K562 (cell line): ENCODE results near the gene FCHO2. TPM values are rescaled to one million over a fixed set of nuclear protein-coding genes. Genes with fewer than 3 reads are reported as not detected.
A peak's percentile ranks its signal among the peaks of the same experiment; 100 is the strongest.

Experiments
- ATAC-seq: fragments of 200-7000 bp; cut with Tn5 transposase; 3 replicates; pipeline ENCODE4 v1.9.1; 2020; ENCODE audit warnings: moderate library complexity
- BruUV-seq: library from RNA; stranded (reverse); fragments of 400-500 nt; replicated peaks from 2 replicates; lab custom pipeline; 2021; lab: Mats Ljungman, UMichigan
- CTCF ChIA-PET: fragments of 300-600 bp; formaldehyde crosslinking; extraction: SDS; loops from one replicate; lab custom pipeline; 2021; ENCODE audit warnings: low intra/inter-chr PET ratio; lab: Yijun Ruan, JAX
- POLR2A ChIA-PET: fragments of 300-600, 350-650 bp; sonication (Branson Sonifier 250); formaldehyde crosslinking; extraction: SDS; loops from one replicate; lab custom pipeline; 2021; ENCODE audit warnings: antibody characterized with exemption, inconsistent platforms; lab: Yijun Ruan, JAX
- DNase-seq, 4 experiments: peaks; one replicate each; pipeline versions ENCODE4 v3.0.0 to v3.0.0-alpha.2; 2011 to 2018; ENCODE audit warnings: low spot score in 3 of 4, mixed read lengths in 3 of 4; ENCODE audit errors: extremely low read depth in 1 of 4
- FAIRE-seq: peaks from 2 replicates; lab custom pipeline; 2011; peaks lifted over from hg19 to GRCh38; lab: Jason Lieb, UNC
- H2AFZ ChIP-seq: 2 replicates; pipeline ENCODE4 v1.6.0; 2011; ENCODE audit warnings: low read depth, low read length, control low read depth, inconsistent platforms
- H3K27ac ChIP-seq: fragments of 200-600 bp; 3 replicates; pipeline ENCODE4 v1.8.0; 2011; ENCODE audit warnings: low read depth, mild to moderate bottlenecking, control low read depth, inconsistent platforms, low read length, moderate library complexity, mixed read lengths; ENCODE audit errors: extremely low read depth
- H3K27me3 ChIP-seq, 2 experiments: fragments of 300-600 bp in 1 of 2; 2 replicates in 1 of 2; 3 replicates in 1 of 2; pipeline versions ENCODE4 v1.6.0 to v1.8.0; 2011; ENCODE audit warnings: inconsistent platforms in 2 of 2, low read length in 2 of 2, mild to moderate bottlenecking in 1 of 2, mixed read lengths in 1 of 2, moderate library complexity in 1 of 2; ENCODE audit not compliant: control insufficient read depth in 2 of 2, insufficient read depth in 2 of 2
- H3K36me3 ChIP-seq: fragments of 300-600 bp; 3 replicates; pipeline ENCODE4 v1.8.0; 2011; ENCODE audit warnings: mild to moderate bottlenecking, low read length, inconsistent platforms; ENCODE audit not compliant: control insufficient read depth, insufficient read depth
- H3K4me1 ChIP-seq, 2 experiments: fragments of 200-600 bp in 1 of 2; replicated peaks in 1 of 2; 2 replicates in 1 of 2; 3 replicates in 1 of 2; pipeline versions ENCODE4 v1.5.1 to v1.8.0; 2011; ENCODE audit warnings: inconsistent platforms in 2 of 2, low read length in 2 of 2, mild to moderate bottlenecking in 1 of 2, mixed read lengths in 1 of 2, moderate library complexity in 1 of 2; ENCODE audit not compliant: control insufficient read depth in 2 of 2, insufficient read depth in 2 of 2
- H3K4me2 ChIP-seq: 2 replicates; pipeline ENCODE4 v1.6.1; 2011; ENCODE audit warnings: low read length, control low read depth, inconsistent platforms, mixed read lengths; ENCODE audit not compliant: insufficient read depth
- H3K4me3 ChIP-seq: fragments of 200-600 bp; sonication (generic), shearing (Covaris generic); 2 replicates; pipeline ENCODE4 v1.5.1; 2016; ENCODE audit warnings: control low read depth, inconsistent platforms
- H3K79me2 ChIP-seq: fragments of 200-600 bp; 3 replicates; pipeline ENCODE4 v1.8.0; 2011; ENCODE audit warnings: low read length, inconsistent platforms; ENCODE audit not compliant: control insufficient read depth, insufficient read depth
- H3K9ac ChIP-seq, 2 experiments: 2 replicates each; pipeline versions ENCODE4 v1.6.0 to v1.6.1; 2011; ENCODE audit warnings: low read depth in 2 of 2, low read length in 2 of 2, control low read depth in 1 of 2, inconsistent platforms in 1 of 2, mild to moderate bottlenecking in 1 of 2, mixed read lengths in 1 of 2; ENCODE audit not compliant: insufficient read depth in 1 of 2
- H3K9me1 ChIP-seq: one replicate; pipeline ENCODE4 v1.6.0; 2011; ENCODE audit warnings: inconsistent platforms, mild to moderate bottlenecking, low read length, moderate library complexity; ENCODE audit not compliant: control insufficient read depth, insufficient read depth
- H3K9me3 ChIP-seq: replicated peaks from 2 replicates; pipeline ENCODE4 v1.5.1; 2011; ENCODE audit warnings: low read depth, low read length, inconsistent platforms; ENCODE audit not compliant: control insufficient read depth, insufficient read depth
- H4K20me1 ChIP-seq: replicated peaks from 2 replicates; pipeline ENCODE4 v1.6.1; 2011; ENCODE audit warnings: low read length, inconsistent platforms, mixed read lengths; ENCODE audit not compliant: control insufficient read depth, insufficient read depth
- CBFB ChIP-seq: sonication (generic); formaldehyde crosslinking; IDR thresholded peaks from 2 replicates; pipeline ENCODE4 v1.4.0; 2020; ENCODE audit warnings: mild to moderate bottlenecking, missing genetic modification reagents
- CBX8 ChIP-seq: fragments of 200-600 bp; sonication (generic); IDR thresholded peaks from 2 replicates; pipeline ENCODE4 v1.6.1; 2012; ENCODE audit warnings: borderline replicate concordance, mixed run types, low read depth, mild to moderate bottlenecking, moderate library complexity, mixed read lengths, low read length, control low read depth, inconsistent platforms; ENCODE audit not compliant: poor library complexity, severe bottlenecking; ENCODE audit errors: extremely low read depth
- CEBPB ChIP-seq: fragments of 450-650 bp; IDR thresholded peaks from 2 replicates; pipeline ENCODE4 v1.6.1; 2016; ENCODE audit warnings: missing genetic modification characterization, missing compliant biosample characterization
- CEBPG ChIP-seq, 3 experiments: fragments of 200-800 bp in 1 of 3; sonication (Bioruptor generic) in 1 of 3; sonication (generic) in 1 of 3; formaldehyde crosslinking in 1 of 3; IDR thresholded peaks in 2 of 3; conservative IDR thresholded peaks in 1 of 3; 2 replicates each; pipeline versions ENCODE4 v1.6.1 to v1.8.0; 2016 to 2022; ENCODE audit warnings: missing compliant biosample characterization in 2 of 3, missing genetic modification characterization in 2 of 3, mild to moderate bottlenecking in 1 of 3, missing genetic modification reagents in 1 of 3
- NFE2 ChIP-seq: IDR thresholded peaks from 2 replicates; pipeline ENCODE4 v1.6.1; 2014; ENCODE audit warnings: antibody characterized with exemption, low read depth
- NUFIP1 ChIP-seq: fragments of 450-650 bp; IDR thresholded peaks from 2 replicates; pipeline ENCODE4 v1.6.1; 2018; ENCODE audit not compliant: partially characterized antibody
- PTRF ChIP-seq: fragments of 450-650 bp; IDR thresholded peaks from 2 replicates; pipeline ENCODE4 v1.6.1; 2016; ENCODE audit warnings: mild to moderate bottlenecking, missing genetic modification characterization, missing compliant biosample characterization
- SRSF3 ChIP-seq: fragments of 200-400 bp; formaldehyde crosslinking; IDR thresholded peaks from 2 replicates; pipeline ENCODE4 v1.6.1; 2016; ENCODE audit warnings: mild to moderate bottlenecking, low read length, moderate library complexity; ENCODE audit not compliant: insufficient read depth
- SRSF9 ChIP-seq: fragments of 200-400 bp; formaldehyde crosslinking; IDR thresholded peaks from 2 replicates; pipeline ENCODE4 v1.6.1; 2017; ENCODE audit warnings: low read depth, low read length, borderline replicate concordance
- ZKSCAN8 ChIP-seq: fragments of 200-800 bp; sonication (Bioruptor generic); IDR thresholded peaks from 2 replicates; pipeline ENCODE4 v1.6.1; 2016; ENCODE audit warnings: missing genetic modification characterization, missing compliant biosample characterization
- ZNF408 ChIP-seq: fragments of 250-450 bp; sonication (Bioruptor Pico); IDR thresholded peaks from 2 replicates; pipeline ENCODE4 v1.4.0; 2020; ENCODE audit warnings: low read depth, mild to moderate bottlenecking, moderate library complexity
- WGBS: fragments of 100-300 bp; shearing (Covaris generic); methylation state at CpG from one replicate; pipeline ENCODE4 v1.1.6; 2016; ENCODE audit warnings: low coverage, mixed read lengths; ENCODE audit not compliant: insufficient coverage; ENCODE audit errors: missing lambda C conversion rate; 5-methylcytosine and 5-hydroxymethylcytosine counted together
- in situ Hi-C: fragments of 300-500 bp; cut with MboI; formaldehyde crosslinking; loops from 4 replicates; pipeline ENCODE4 v1.15.0; 2018; ENCODE audit warnings: inconsistent platforms, mixed read lengths
- intact Hi-C: fragments of 100-400 bp; cut with micrococcal nuclease; formaldehyde crosslinking; loops from 2 replicates; pipeline ENCODE4 v1.14.2; 2022
- polyA plus RNA-seq, 8 experiments: library from polyadenylated mRNA; depleted of rRNA in 4 of 8; stranded (reverse) in 5 of 8; unstranded in 3 of 8; fragments of >200 nt; fragmentation: Nextera tagmentation in 2 of 8; fragmentation: Illumina TruSeq in 1 of 8; extraction: Ambion mirVana in 2 of 8; extraction: Trizol in 1 of 8; gene quantifications; 2 replicates each; pipeline versions ENCODE4 v1.2.1 to v1.2.3, GENCODE V29; 2011 to 2014; ENCODE audit warnings: inconsistent platforms in 1 of 8, missing spikeins in 1 of 8
- total RNA-seq, 7 experiments: library from RNA; depleted of rRNA in 6 of 7; stranded (reverse); fragments of >200 nt in 6 of 7; fragmentation: Illumina TruSeq in 2 of 7; extraction: Trizol in 2 of 7; gene quantifications; 2 replicates each; pipeline versions ENCODE4 v1.2.1 to v1.2.3, GENCODE V29; 2011 to 2021; ENCODE audit warnings: low replicate concordance in 1 of 7
- TF ChIP-seq, protein P1 (sequence below): sonication (generic); formaldehyde crosslinking; IDR thresholded peaks from 2 replicates; pipeline ENCODE4 v1.8.0; 2023; ENCODE audit warnings: mild to moderate bottlenecking, missing genetic modification reagents

FCHO2 gene
- total and polyA plus RNA-seq, 9 of the 15 experiments (the other 6 are each of a cell fraction or from before 2014, with no cell fraction given) = 4.4 to 13.4 (median 8.3) TPM

DNA sequence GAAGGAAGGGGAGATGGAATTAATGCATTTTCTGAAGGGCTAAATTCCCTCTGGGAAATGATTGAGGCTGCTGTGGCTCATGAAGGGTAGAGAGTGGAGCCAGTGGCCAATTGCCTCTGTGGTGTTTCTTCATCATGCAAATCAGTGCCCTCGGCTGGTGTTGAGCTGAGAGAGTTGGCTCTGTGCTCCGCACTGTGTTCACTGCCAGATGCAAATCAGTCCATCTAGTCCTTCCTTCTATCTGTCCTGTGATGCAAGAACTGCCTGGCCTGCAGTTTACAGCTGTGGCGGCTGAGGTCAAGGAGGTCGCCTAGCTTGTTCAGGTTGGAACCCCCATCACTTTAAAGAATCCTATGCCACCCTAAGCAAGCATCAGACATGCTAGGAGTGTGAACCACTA, 170.5 kb downstream of the FCHO2 start:
- CTCF ChIA-PET = no interaction called here
- DNase-seq = no peak
- H3K9me3 ChIP-seq = no peaks in the 10 kb centered on the region
- intact Hi-C loops = no loop called here
- in situ Hi-C loops = no loop called here
- POLR2A ChIA-PET = no interaction called here
- peaks cover 18 to 42% of the 10 kb centered on the region in 2 experiments for H3K27me3 ChIP-seq
- WGBS = 5% methylated on average over 4 of the region's 4 CpGs
- H3K9me1 ChIP-seq = no peaks in the 10 kb centered on the region
- no peak overlapping the region for H2AFZ ChIP-seq
- no peaks in the 10 kb centered on the region for H3K36me3 ChIP-seq
- H3K4me3 ChIP-seq = no peak overlapping the region
- FAIRE-seq = no peak
- H3K4me2 ChIP-seq = no peak overlapping the region
- TF ChIP-seq ZKSCAN8 (CRISPR knock-in tag) (no peak), CEBPB (tag) (0 out of 2 replicates have a peak, but pooled peaks have one; percentile 29), CEBPG (CRISPR knock-in tag; IDR thresholded peaks at IDR 0.05) (no peak), CEBPG (tag; conservative IDR thresholded peaks at IDR 0.05 in 1 of 2, IDR thresholded peaks at IDR 0.05 in 1 of 2) (0 out of 4 replicates have a peak, but pooled peaks of 1 of the 2 experiments have one; percentile 16)
- no TSS peak for BruUV-seq
- ATAC-seq = no peak
- no peak overlapping the region for H3K9ac ChIP-seq
- no peaks in the 10 kb centered on the region for H3K79me2 ChIP-seq
- H3K4me1 ChIP-seq = peaks cover 0 to 4% of the 10 kb centered on the region in 2 experiments; a peak in 2 of 5 replicates
- H4K20me1 ChIP-seq = no peaks in the 10 kb centered on the region
- H3K27ac ChIP-seq = no peak overlapping the region

DNA sequence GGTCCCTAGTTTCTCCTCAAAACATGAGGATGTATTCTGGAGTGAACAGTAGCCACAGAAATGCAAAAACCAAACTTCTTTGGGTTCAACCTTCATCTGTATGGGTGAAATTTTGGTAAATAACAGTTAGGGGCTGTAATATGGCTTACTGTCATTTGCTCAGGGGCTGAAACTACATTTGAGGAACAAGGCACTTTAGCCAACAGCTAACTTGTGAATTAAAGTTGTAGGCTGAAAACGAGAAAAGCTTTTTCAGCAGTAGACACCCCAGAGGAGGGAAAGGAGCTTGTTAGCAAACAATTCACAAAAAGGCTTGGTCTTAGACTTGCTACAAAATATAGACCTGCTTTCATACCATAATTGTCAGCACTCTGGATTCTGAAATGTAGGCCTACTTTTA, 171.1 kb downstream of the FCHO2 start:
- Histone ChIP-seq H4K20me1 (no peaks in the 10 kb centered on the region), H3K9me3 (no peaks in the 10 kb centered on the region), H3K27ac (no peak overlapping the region), H2AFZ (no peak overlapping the region), H3K36me3 (no peaks in the 10 kb centered on the region), H3K9me1 (no peaks in the 10 kb centered on the region), H3K4me1 (peaks cover 0 to 4% of the 10 kb centered on the region in 2 experiments; a peak in 2 of 5 replicates), H3K27me3 (peaks cover 18 to 42% of the 10 kb centered on the region in 2 experiments), H3K4me2 (no peak overlapping the region), H3K4me3 (no peak overlapping the region), H3K79me2 (no peaks in the 10 kb centered on the region), H3K9ac (no peak overlapping the region)
- intact Hi-C loops = no loop called here
- ATAC-seq (no peak), FAIRE-seq (no peak), DNase-seq (no peak)
- CTCF ChIA-PET = no interaction called here
- POLR2A ChIA-PET = no interaction called here
- no TSS peak for BruUV-seq
- 7% methylated on average over 1 of the region's 1 CpG for WGBS
- in situ Hi-C loops = no loop called here
- no peak for TF ChIP-seq ZNF408
- no peak for TF ChIP-seq CBFB (CRISPR knock-in tag)
- no peak for TF ChIP-seq SRSF9
- TF ChIP-seq SRSF3 = no peak
- no peak for TF ChIP-seq PTRF (tag)
- TF ChIP-seq, protein P1, sequence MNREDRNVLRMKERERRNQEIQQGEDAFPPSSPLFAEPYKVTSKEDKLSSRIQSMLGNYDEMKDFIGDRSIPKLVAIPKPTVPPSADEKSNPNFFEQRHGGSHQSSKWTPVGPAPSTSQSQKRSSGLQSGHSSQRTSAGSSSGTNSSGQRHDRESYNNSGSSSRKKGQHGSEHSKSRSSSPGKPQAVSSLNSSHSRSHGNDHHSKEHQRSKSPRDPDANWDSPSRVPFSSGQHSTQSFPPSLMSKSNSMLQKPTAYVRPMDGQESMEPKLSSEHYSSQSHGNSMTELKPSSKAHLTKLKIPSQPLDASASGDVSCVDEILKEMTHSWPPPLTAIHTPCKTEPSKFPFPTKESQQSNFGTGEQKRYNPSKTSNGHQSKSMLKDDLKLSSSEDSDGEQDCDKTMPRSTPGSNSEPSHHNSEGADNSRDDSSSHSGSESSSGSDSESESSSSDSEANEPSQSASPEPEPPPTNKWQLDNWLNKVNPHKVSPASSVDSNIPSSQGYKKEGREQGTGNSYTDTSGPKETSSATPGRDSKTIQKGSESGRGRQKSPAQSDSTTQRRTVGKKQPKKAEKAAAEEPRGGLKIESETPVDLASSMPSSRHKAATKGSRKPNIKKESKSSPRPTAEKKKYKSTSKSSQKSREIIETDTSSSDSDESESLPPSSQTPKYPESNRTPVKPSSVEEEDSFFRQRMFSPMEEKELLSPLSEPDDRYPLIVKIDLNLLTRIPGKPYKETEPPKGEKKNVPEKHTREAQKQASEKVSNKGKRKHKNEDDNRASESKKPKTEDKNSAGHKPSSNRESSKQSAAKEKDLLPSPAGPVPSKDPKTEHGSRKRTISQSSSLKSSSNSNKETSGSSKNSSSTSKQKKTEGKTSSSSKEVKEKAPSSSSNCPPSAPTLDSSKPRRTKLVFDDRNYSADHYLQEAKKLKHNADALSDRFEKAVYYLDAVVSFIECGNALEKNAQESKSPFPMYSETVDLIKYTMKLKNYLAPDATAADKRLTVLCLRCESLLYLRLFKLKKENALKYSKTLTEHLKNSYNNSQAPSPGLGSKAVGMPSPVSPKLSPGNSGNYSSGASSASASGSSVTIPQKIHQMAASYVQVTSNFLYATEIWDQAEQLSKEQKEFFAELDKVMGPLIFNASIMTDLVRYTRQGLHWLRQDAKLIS = no peak
- no peak for TF ChIP-seq NUFIP1
- TF ChIP-seq CBX8 = no peak
- TF ChIP-seq NFE2 = no peak
